HCT116 (cell line): Measurements from ENCODE around the gene DNLZ. TPM values are rescaled to one million over a fixed set of nuclear protein-coding genes. Genes with fewer than 3 reads are reported as not detected.

Source experiments
- ATAC-seq: fragments of 200-7000 bp; cut with Tn5 transposase; 2 replicates; pipeline ENCODE4 v1.9.1; 2020; ENCODE audit warnings: mild to moderate bottlenecking, moderate library complexity
- BruUV-seq: library from RNA; stranded (reverse); fragments of 400-500 nt; replicated peaks from 2 replicates; lab custom pipeline; 2021; lab: Mats Ljungman, UMichigan
- CTCF ChIA-PET: fragments of 300-600 bp; sonication (Branson Sonifier 250); formaldehyde crosslinking; loops from one replicate; lab custom pipeline; 2021; ENCODE audit warnings: antibody characterized with exemption; lab: Charles Lee
- POLR2A ChIA-PET: fragments of 300-600, 350-600 bp; sonication (Branson Sonifier 250); formaldehyde crosslinking; loops from one replicate; lab custom pipeline; 2021; ENCODE audit warnings: antibody characterized with exemption; lab: Charles Lee
- RAD21 ChIA-PET, 2 experiments: fragments of 300-600 bp; sonication (Branson Sonifier 250); formaldehyde crosslinking; loops; one replicate each; lab custom pipeline; 2023; ENCODE audit warnings: low total read pairs in 2 of 2; ENCODE audit not compliant: uncharacterized antibody in 2 of 2, unreplicated experiment in 2 of 2, low non-redundant PET in 1 of 2; lab: Charles Lee
- DNase-seq: peaks from one replicate; pipeline ENCODE4 v3.0.0-alpha.2; 2010; ENCODE audit warnings: low read depth, low spot score
- H2AFZ ChIP-seq: fragments of 200-600 bp; shearing (Covaris generic), sonication (generic); 2 replicates; pipeline ENCODE4 v1.6.1; 2017; ENCODE audit warnings: low read depth, mixed run types, mixed read lengths, antibody characterized with exemption, low read length; ENCODE audit not compliant: poor library complexity, severe bottlenecking
- H3K27ac ChIP-seq: 2 replicates; pipeline ENCODE4 v1.5.1; 2012; ENCODE audit warnings: low read depth, low read length
- H3K27me3 ChIP-seq: fragments of 200-600 bp; sonication (generic); 2 replicates; pipeline ENCODE4 v1.6.1; 2016; ENCODE audit warnings: mixed run types, low read length, mixed read lengths; ENCODE audit not compliant: insufficient read depth
- H3K36me3 ChIP-seq, 2 experiments: fragments of 200-500 bp in 1 of 2; fragments of 200-600 bp in 1 of 2; sonication (Bioruptor generic) in 1 of 2; sonication (generic) in 1 of 2; 2 replicates each; pipeline versions ENCODE4 v1.5.1 to v1.6.1; 2014 to 2016; ENCODE audit warnings: low read length in 2 of 2, inconsistent platforms in 1 of 2, mixed read lengths in 1 of 2, mixed run types in 1 of 2; ENCODE audit not compliant: insufficient read depth in 2 of 2, control insufficient read depth in 1 of 2
- H3K4me1 ChIP-seq, 2 experiments: fragments of 200-600 bp in 1 of 2; sonication (generic) in 1 of 2; 2 replicates each; pipeline versions ENCODE4 v1.5.1 to v1.6.1; 2012 to 2017; ENCODE audit warnings: low read length in 2 of 2, inconsistent platforms in 1 of 2, mild to moderate bottlenecking in 1 of 2, mixed read lengths in 1 of 2, mixed run types in 1 of 2, moderate library complexity in 1 of 2; ENCODE audit not compliant: insufficient read depth in 2 of 2, control insufficient read depth in 1 of 2
- H3K4me2 ChIP-seq: fragments of 200-600 bp; sonication (generic); 2 replicates; pipeline ENCODE4 v1.6.1; 2017; ENCODE audit warnings: mixed run types, low read length, mixed read lengths
- H3K4me3 ChIP-seq, 2 experiments: fragments of 200-600 bp in 1 of 2; sonication (generic) in 1 of 2; replicated peaks in 1 of 2; 2 replicates each; pipeline ENCODE4 v1.5.1; 2011 to 2016; ENCODE audit warnings: low read length in 2 of 2, control low read depth in 1 of 2, low read depth in 1 of 2, mild to moderate bottlenecking in 1 of 2, mixed read lengths in 1 of 2, mixed run types in 1 of 2
- H3K79me2 ChIP-seq: fragments of 200-600 bp; sonication (generic); 2 replicates; pipeline ENCODE4 v1.6.1; 2017; ENCODE audit warnings: mild to moderate bottlenecking, mixed run types, low read length, moderate library complexity, mixed read lengths; ENCODE audit not compliant: insufficient read depth
- H3K9ac ChIP-seq: fragments of 200-600 bp; sonication (generic); 2 replicates; pipeline ENCODE4 v1.6.1; 2016; ENCODE audit warnings: low read length, mixed read lengths
- H3K9me2 ChIP-seq: fragments of 200-600 bp; sonication (generic), shearing (Covaris generic); 2 replicates; pipeline ENCODE4 v1.6.1; 2017; ENCODE audit warnings: mixed run types, mild to moderate bottlenecking, moderate library complexity; ENCODE audit not compliant: insufficient read depth
- H3K9me3 ChIP-seq, 2 experiments: fragments of 200-500 bp in 1 of 2; fragments of 200-600 bp in 1 of 2; sonication (Bioruptor generic) in 1 of 2; sonication (generic) in 1 of 2; 2 replicates each; pipeline ENCODE4 v1.6.1; 2014 to 2017; ENCODE audit warnings: low read length in 2 of 2, mixed read lengths in 2 of 2, inconsistent platforms in 1 of 2, low read depth in 1 of 2, mild to moderate bottlenecking in 1 of 2, mixed run types in 1 of 2, moderate library complexity in 1 of 2; ENCODE audit not compliant: control insufficient read depth in 1 of 2, insufficient read depth in 1 of 2
- H4K20me1 ChIP-seq: fragments of 200-600 bp; sonication (generic), shearing (Covaris generic); 2 replicates; pipeline ENCODE4 v1.6.1; 2017; ENCODE audit warnings: mixed run types, mild to moderate bottlenecking, moderate library complexity; ENCODE audit not compliant: insufficient read depth
- CBX3 ChIP-seq: IDR thresholded peaks from 2 replicates; pipeline ENCODE4 v1.6.1; 2012; ENCODE audit warnings: low read depth
- CEBPB ChIP-seq: IDR thresholded peaks from 2 replicates; pipeline ENCODE4 v1.6.1; 2012; ENCODE audit warnings: low read depth
- CTCF ChIP-seq, 3 experiments: fragments of 200-600 bp in 1 of 3; sonication (generic) in 1 of 3; IDR thresholded peaks in 2 of 3; conservative IDR thresholded peaks in 1 of 3; 2 replicates each; pipeline ENCODE4 v1.5.1; 2012 to 2017; ENCODE audit warnings: low read depth in 2 of 3, low read length in 2 of 3, antibody characterized with exemption in 1 of 3, borderline replicate concordance in 1 of 3, control low read depth in 1 of 3, mild to moderate bottlenecking in 1 of 3, mixed read lengths in 1 of 3, mixed run types in 1 of 3, moderate library complexity in 1 of 3; ENCODE audit not compliant: insufficient read depth in 1 of 3
- ELF1 ChIP-seq: IDR thresholded peaks from 2 replicates; pipeline ENCODE4 v1.6.1; 2012; ENCODE audit warnings: low read depth, borderline replicate concordance
- EZH2 ChIP-seq: fragments of 200-600 bp; sonication (generic); IDR thresholded peaks from 2 replicates; pipeline ENCODE4 v1.6.1; 2017; ENCODE audit warnings: antibody characterized with exemption, mixed run types
- MAX ChIP-seq: IDR thresholded peaks from 2 replicates; pipeline ENCODE4 v1.6.1; 2012
- POLR2A ChIP-seq: IDR thresholded peaks from 2 replicates; pipeline ENCODE4 v1.7.0; 2011; ENCODE audit warnings: borderline replicate concordance; ENCODE audit not compliant: insufficient read depth, insufficient read length; ENCODE audit errors: extremely low read depth
- SRF ChIP-seq: IDR thresholded peaks from 2 replicates; pipeline ENCODE4 v1.6.1; 2012; ENCODE audit warnings: low read depth
- YY1 ChIP-seq: IDR thresholded peaks from 2 replicates; pipeline ENCODE4 v1.6.1; 2011; ENCODE audit warnings: low read length, low read depth, moderate library complexity, mild to moderate bottlenecking; ENCODE audit not compliant: insufficient replicate concordance; ENCODE audit errors: extremely low read depth
- ZFX ChIP-seq: fragments of 450-650 bp; IDR thresholded peaks from 2 replicates; pipeline ENCODE4 v1.6.1; 2017
- ZNF274 ChIP-seq: fragments of 200-500 bp; sonication (Bioruptor generic); IDR thresholded peaks from 2 replicates; pipeline ENCODE4 v1.6.1; 2014; ENCODE audit warnings: mild to moderate bottlenecking, low read depth, low read length, inconsistent platforms
- intact Hi-C: fragments of 100-400 bp; cut with micrococcal nuclease; formaldehyde crosslinking; loops from 2 replicates; pipeline ENCODE4 v1.10.0; 2022
- total RNA-seq: library from RNA; stranded (reverse); gene quantifications from one replicate; pipeline ENCODE4 v1.2.1, GENCODE V29; 2021; ENCODE audit not compliant: unreplicated experiment

Gene DNLZ
- total RNA-seq, 1 experiment from 2014 or later, result 21.9 TPM

GRCh38 chr9:136335296-136336155, 28.0 kb downstream of the DNLZ start:
- no peaks in the 10 kb centered on the region for H3K79me2 ChIP-seq
- no peak overlapping the region for H3K9ac ChIP-seq
- H2AFZ ChIP-seq, result no peak overlapping the region
- no peaks in the 10 kb centered on the region; a peak in 1 of 4 replicates for H3K4me1 ChIP-seq
- no peaks in the 10 kb centered on the region; a peak in 1 of 4 replicates for H3K36me3 ChIP-seq
- no peak overlapping the region for H3K27ac ChIP-seq
- H3K4me2 ChIP-seq, result no peak overlapping the region
- H4K20me1 ChIP-seq, result no peaks in the 10 kb centered on the region
- no peaks in the 10 kb centered on the region for H3K27me3 ChIP-seq
- intact Hi-C loops, result no loop called here
- no peaks in the 10 kb centered on the region for H3K9me2 ChIP-seq
- RAD21 ChIA-PET, result no interaction called here
- H3K9me3 ChIP-seq, result no peaks in the 10 kb centered on the region
- TF ChIP-seq POLR2A (no peak), ZNF274 (no peak), ZFX (no peak), EZH2 (no peak), MAX (no peak), SRF (no peak), ELF1 (no peak), CEBPB (no peak), CBX3 (no peak), CTCF (IDR thresholded peaks at IDR 0.05 in 2 of 3, conservative IDR thresholded peaks at IDR 0.05 in 1 of 3; ENCODE audit: borderline replicate concordance in 1 of 3, insufficient read depth in 1 of 3, low read depth in 2 of 3, low read length in 2 of 3) (no peak), YY1 (no peak)
- TF ChIP-seq, all 23 proteins: peak for 0
- no TSS peak for BruUV-seq
- no peak overlapping the region for H3K4me3 ChIP-seq
- ChIA-PET CTCF (interaction anchor here (0.8 to 2.1 kb wide), 2 partner anchors 10 to 31 kb away, joined by 3 to 5 read pairs; no protein-coding TSS in a partner anchor), POLR2A (no interaction called here)
- ATAC-seq, result no peak
- no peak for DNase-seq
